Upper lobe of right lung (tissue), 1 donor: ENCODE measurements around the gene CNPY2. TPM values are rescaled to one million over a fixed set of nuclear protein-coding genes. Genes with fewer than 3 reads are reported as not detected.

Source experiments
- ATAC-seq: fragments of 200-7000 bp; cut with Tn5 transposase; one replicate; pipeline ENCODE4 v1.9.1; 2020; ENCODE audit warnings: mild to moderate bottlenecking, moderate library complexity
- DNase-seq: peaks from one replicate; pipeline ENCODE4 v3.0.0-alpha.2; 2020
- H3K27ac ChIP-seq: fragments of 200-600 bp; one replicate; pipeline ENCODE4 v1.8.0; 2022
- H3K27me3 ChIP-seq: fragments of 200-600 bp; one replicate; pipeline ENCODE4 v1.8.0; 2022; ENCODE audit warnings: mild to moderate bottlenecking
- H3K36me3 ChIP-seq: fragments of 200-600 bp; one replicate; pipeline ENCODE4 v1.8.0; 2022
- H3K4me1 ChIP-seq: fragments of 200-600 bp; one replicate; pipeline ENCODE4 v1.8.0; 2022
- H3K4me3 ChIP-seq: fragments of 200-600 bp; one replicate; pipeline ENCODE4 v1.8.0; 2022; ENCODE audit warnings: mild to moderate bottlenecking
- H3K9me3 ChIP-seq: fragments of 200-600 bp; one replicate; pipeline ENCODE4 v1.8.0; 2022
- intact Hi-C: fragments of 100-400 bp; cut with DNase I; formaldehyde crosslinking; loops from one replicate; pipeline ENCODE4 v1.11.0; 2022
- total RNA-seq: library from RNA; stranded (reverse); fragmentation: NEBNext Ultra II Directional; extraction: Animal tissue kit (Norgen Biotek cat#: 25700); gene quantifications from one replicate; pipeline ENCODE4 v1.2.1, GENCODE V29; 2021
- TF ChIP-seq, protein P1 (sequence below): fragments of 200-600 bp; IDR thresholded peaks from one replicate; pipeline ENCODE4 v1.8.0; 2022; ENCODE audit warnings: antibody characterized with exemption
- donor health status: DM: no; HTN: yes; CAD: no; lungs with severe emphysema.

Gene CNPY2
- total RNA-seq, 1 donor from 2014 or later, result 101 TPM

- peaks cover 12% of the 10 kb centered on the region for H3K4me1 ChIP-seq
- peak overlapping the region; percentile 97 for H3K27ac ChIP-seq
- no peaks in the 10 kb centered on the region for H3K9me3 ChIP-seq
- no peaks in the 10 kb centered on the region for H3K27me3 ChIP-seq
- TF ChIP-seq, protein P1, sequence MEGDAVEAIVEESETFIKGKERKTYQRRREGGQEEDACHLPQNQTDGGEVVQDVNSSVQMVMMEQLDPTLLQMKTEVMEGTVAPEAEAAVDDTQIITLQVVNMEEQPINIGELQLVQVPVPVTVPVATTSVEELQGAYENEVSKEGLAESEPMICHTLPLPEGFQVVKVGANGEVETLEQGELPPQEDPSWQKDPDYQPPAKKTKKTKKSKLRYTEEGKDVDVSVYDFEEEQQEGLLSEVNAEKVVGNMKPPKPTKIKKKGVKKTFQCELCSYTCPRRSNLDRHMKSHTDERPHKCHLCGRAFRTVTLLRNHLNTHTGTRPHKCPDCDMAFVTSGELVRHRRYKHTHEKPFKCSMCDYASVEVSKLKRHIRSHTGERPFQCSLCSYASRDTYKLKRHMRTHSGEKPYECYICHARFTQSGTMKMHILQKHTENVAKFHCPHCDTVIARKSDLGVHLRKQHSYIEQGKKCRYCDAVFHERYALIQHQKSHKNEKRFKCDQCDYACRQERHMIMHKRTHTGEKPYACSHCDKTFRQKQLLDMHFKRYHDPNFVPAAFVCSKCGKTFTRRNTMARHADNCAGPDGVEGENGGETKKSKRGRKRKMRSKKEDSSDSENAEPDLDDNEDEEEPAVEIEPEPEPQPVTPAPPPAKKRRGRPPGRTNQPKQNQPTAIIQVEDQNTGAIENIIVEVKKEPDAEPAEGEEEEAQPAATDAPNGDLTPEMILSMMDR, result peak; percentile 4
- peak overlapping the region; percentile 71 for H3K4me3 ChIP-seq
- no peak for DNase-seq
- H3K36me3 ChIP-seq, result no peaks in the 10 kb centered on the region
- no peak for ATAC-seq
- intact Hi-C loops, result loop anchor here (10.0 kb wide), 1 partner anchor 130 kb away; the partner anchor contains the start of gene SPRYD4
Observed at GRCh38 chr12:56334490-56334793, 18.7 kb upstream of the CNPY2 start.

- H3K27ac ChIP-seq, result peak within 1 kb of the TSS; percentile 97
Observed at GRCh38 chr12:56333679-56334489, 18.1 kb upstream of the CNPY2 start, which contains the start of gene PAN2. Gene PAN2 (minus strand): TSS chr12:56334000. CDS start chr12:56333094, 906 bp downstream.

GRCh38 chr12:56333197-56333678 is 17.4 kb upstream of the CNPY2 start:
- H3K4me1 ChIP-seq, result peaks cover 12% of the 10 kb centered on the region
- H3K9me3 ChIP-seq, result no peaks in the 10 kb centered on the region
- peaks cover 2% of the 10 kb centered on the region for H3K36me3 ChIP-seq
- intact Hi-C loops, result loop anchor here (10.0 kb wide), 1 partner anchor 132 kb away; the partner anchor contains the start of gene SPRYD4
- peak overlapping the region; percentile 71 for H3K4me3 ChIP-seq
- DNase-seq (no peak), ATAC-seq (peak; percentile 1)
- H3K27ac ChIP-seq, result peak overlapping the region; percentile 97
- TF ChIP-seq, protein P1, result no peak
- H3K27me3 ChIP-seq, result no peaks in the 10 kb centered on the region

More at GRCh38 chr12:56333679-56334489, 18.1 kb upstream of the CNPY2 start, which contains the start of gene PAN2:
- H3K36me3 ChIP-seq, result no peaks in the 10 kb centered on the region
- intact Hi-C loops, result loop anchor here (10.0 kb wide), 1 partner anchor 131 kb away; the partner anchor contains the start of gene SPRYD4
- H3K4me1 ChIP-seq, result peaks cover 12% of the 10 kb centered on the region
- DNase-seq (peak; percentile 96), ATAC-seq (peak; percentile 99)
- no peaks in the 10 kb centered on the region for H3K27me3 ChIP-seq
- TF ChIP-seq, protein P1, result peak; percentile 56
- H3K4me3 ChIP-seq, result peak within 1 kb of the TSS; percentile 71
- no peaks in the 10 kb centered on the region for H3K9me3 ChIP-seq

DNA sequence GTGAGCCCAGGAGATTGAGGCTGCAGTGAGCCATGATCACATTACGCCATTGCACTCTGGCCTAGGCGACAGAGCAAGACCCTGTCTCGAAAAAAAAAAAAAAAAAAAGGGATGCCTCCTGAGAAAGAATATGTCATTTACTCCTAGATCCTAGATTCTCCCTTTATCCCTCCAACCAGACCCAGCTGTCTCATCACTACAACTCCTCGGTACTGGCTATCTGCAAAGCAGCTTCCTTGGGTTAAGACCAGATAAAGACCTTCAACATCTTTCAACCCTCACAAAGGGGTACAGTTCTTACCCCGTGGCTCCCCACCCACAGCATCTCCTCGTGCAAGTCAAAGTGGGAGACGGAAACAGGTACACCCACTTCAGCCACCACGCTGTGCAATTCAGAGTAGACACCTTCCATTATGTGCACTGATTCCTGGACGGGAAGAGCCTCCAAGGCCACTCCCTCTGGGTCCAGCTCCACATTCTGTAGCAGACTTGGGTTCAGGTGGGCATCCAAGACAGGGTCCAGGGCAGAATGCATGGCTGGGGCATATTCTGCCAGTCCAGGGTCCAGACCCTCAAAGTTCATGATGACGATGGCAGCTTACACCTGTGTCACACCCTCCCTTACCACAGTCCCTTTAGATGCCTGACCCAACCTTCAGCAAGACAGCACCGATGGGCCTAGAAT is 16.9 kb upstream of the CNPY2 start:
- Histone ChIP-seq H3K9me3 (no peaks in the 10 kb centered on the region), H3K4me3 (peak overlapping the region; percentile 71), H3K27me3 (no peaks in the 10 kb centered on the region), H3K36me3 (peaks cover 8% of the 10 kb centered on the region), H3K4me1 (peaks cover 12% of the 10 kb centered on the region), H3K27ac (peak overlapping the region; percentile 97)
- ATAC-seq, result no peak
- DNase-seq, result no peak
- TF ChIP-seq, protein P1, result no peak
- intact Hi-C loops, result loop anchor here (10.0 kb wide), 1 partner anchor 132 kb away; the partner anchor contains the start of gene SPRYD4

GRCh38 chr12:56330936-56331490 is 15.2 kb upstream of the CNPY2 start:
- no peaks in the 10 kb centered on the region for H3K9me3 ChIP-seq
- peaks cover 24% of the 10 kb centered on the region for H3K36me3 ChIP-seq
- TF ChIP-seq, protein P1, result no peak
- intact Hi-C loops, result loop anchor here (10.0 kb wide), 1 partner anchor 134 kb away; the partner anchor contains the start of gene SPRYD4
- no peak overlapping the region for H3K4me3 ChIP-seq
- DNase-seq (no peak), ATAC-seq (no peak)
- H3K4me1 ChIP-seq, result peaks cover 12% of the 10 kb centered on the region
- no peak overlapping the region for H3K27ac ChIP-seq
- no peaks in the 10 kb centered on the region for H3K27me3 ChIP-seq
